ENCODE data around the gene MLLT6. TPM values are rescaled to one million over a fixed set of nuclear protein-coding genes. Genes with fewer than 3 reads are reported as not detected.
A peak's percentile ranks its signal among the peaks of the same experiment; 100 is the strongest.

Gene MLLT6
- total and polyA plus RNA-seq, 2 of the 13 experiments (the other 11 are each of a cell fraction or from before 2014, with no cell fraction given), result 50.7 to 69.5 TPM

DNA sequence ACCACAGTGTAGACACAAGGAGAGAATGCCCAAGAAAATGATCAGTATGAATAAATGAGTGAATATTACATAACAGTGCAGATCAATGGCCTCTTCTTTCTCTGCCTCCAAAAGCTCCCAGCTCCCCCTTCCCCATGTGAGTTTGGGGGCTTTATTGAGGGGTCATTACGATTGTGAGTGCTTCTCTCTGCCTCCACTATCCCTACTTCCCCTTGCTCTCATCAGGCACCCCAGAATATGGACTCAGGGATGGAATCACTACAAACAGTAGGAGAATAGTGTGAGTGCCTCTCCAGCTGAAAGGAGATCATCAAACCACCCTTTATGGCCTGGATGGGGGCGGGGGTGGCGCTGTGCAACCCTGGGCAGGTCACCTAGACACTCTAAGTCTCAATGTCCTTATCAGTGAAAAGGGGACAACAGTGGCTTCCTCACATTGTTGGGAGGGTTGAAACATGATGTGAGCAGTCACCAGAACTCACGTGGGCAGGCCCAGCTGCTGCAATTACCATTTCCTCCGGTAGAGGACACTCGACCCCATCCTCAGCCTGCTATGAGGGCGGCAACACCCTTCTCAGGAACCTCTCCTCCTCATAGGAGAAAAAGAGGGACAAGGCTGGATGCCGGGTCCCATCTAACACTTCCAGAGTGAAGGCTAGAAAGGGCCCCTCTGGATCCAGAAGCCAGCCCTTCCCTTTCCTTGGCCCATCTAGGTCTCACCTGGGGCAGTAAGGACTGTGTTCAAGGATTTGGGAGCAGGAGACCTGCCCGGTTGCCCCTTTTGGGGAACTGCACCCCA lies 28.2 kb upstream of the MLLT6 start (continued):
- TF ChIP-seq ZNF749 (CRISPR knock-in tag; IDR thresholded peaks at IDR 0.05; ENCODE audit: borderline replicate concordance) (no peak), FOSL1 (CRISPR knock-in tag; IDR thresholded peaks at IDR 0.05; ENCODE audit: borderline replicate concordance) (no peak), RFX5 (IDR thresholded peaks at IDR 0.05; ENCODE audit: low read depth, low read length) (no peak), POGZ (CRISPR knock-in tag; IDR thresholded peaks at IDR 0.05) (peak; percentile 56; the same call in 1 of the 2 replicates), ZBTB3 (CRISPR knock-in tag; IDR thresholded peaks at IDR 0.05; ENCODE audit: borderline replicate concordance, low read depth) (no peak), GATAD1 (CRISPR knock-in tag; IDR thresholded peaks at IDR 0.05) (peak; percentile 64; the same call in 1 of the 2 replicates), ZNF616 (CRISPR knock-in tag; IDR thresholded peaks at IDR 0.05; ENCODE audit: low read depth) (no peak), ZNF329 (CRISPR knock-in tag; IDR thresholded peaks at IDR 0.05; ENCODE audit: low read depth) (no peak), KMT2A (CRISPR knock-in tag; IDR thresholded peaks at IDR 0.05) (0 out of 2 replicates have a peak, but pooled peaks have one; percentile 26), ZNF484 (CRISPR knock-in tag; IDR thresholded peaks at IDR 0.05; ENCODE audit: borderline replicate concordance, low read depth) (no peak), HNF4G (IDR thresholded peaks at IDR 0.05; ENCODE audit: borderline replicate concordance, low read depth, low read length) (no peak), HNF4G (CRISPR knock-in tag; IDR thresholded peaks at IDR 0.05; ENCODE audit: borderline replicate concordance, low read depth) (no peak), PHF5A (CRISPR knock-in tag; IDR thresholded peaks at IDR 0.05; ENCODE audit: low read depth, unreplicated experiment) (peak; percentile 79), KMT2B (CRISPR knock-in tag; IDR thresholded peaks at IDR 0.05) (peak; percentile 53; the same call in 1 of the 2 replicates), HOXD1 (CRISPR knock-in tag; IDR thresholded peaks at IDR 0.05) (no peak), ZSCAN9 (CRISPR knock-in tag; IDR thresholded peaks at IDR 0.05; ENCODE audit: borderline replicate concordance) (peak; percentile 87; the same call in 1 of the 2 replicates), ZNF564 (CRISPR knock-in tag; IDR thresholded peaks at IDR 0.05) (no peak), POLR2G (IDR thresholded peaks at IDR 0.05; ENCODE audit: low read depth, low read length) (no peak)
- TF ChIP-seq, protein P1, sequence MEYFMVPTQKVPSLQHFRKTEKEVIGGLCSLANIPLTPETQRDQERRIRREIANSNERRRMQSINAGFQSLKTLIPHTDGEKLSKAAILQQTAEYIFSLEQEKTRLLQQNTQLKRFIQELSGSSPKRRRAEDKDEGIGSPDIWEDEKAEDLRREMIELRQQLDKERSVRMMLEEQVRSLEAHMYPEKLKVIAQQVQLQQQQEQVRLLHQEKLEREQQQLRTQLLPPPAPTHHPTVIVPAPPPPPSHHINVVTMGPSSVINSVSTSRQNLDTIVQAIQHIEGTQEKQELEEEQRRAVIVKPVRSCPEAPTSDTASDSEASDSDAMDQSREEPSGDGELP (IDR thresholded peaks at IDR 0.05; ENCODE audit: borderline replicate concordance, low read depth), result peak; percentile 82; the same call in 1 of the 2 replicates
- TF ChIP-seq, protein P2, sequence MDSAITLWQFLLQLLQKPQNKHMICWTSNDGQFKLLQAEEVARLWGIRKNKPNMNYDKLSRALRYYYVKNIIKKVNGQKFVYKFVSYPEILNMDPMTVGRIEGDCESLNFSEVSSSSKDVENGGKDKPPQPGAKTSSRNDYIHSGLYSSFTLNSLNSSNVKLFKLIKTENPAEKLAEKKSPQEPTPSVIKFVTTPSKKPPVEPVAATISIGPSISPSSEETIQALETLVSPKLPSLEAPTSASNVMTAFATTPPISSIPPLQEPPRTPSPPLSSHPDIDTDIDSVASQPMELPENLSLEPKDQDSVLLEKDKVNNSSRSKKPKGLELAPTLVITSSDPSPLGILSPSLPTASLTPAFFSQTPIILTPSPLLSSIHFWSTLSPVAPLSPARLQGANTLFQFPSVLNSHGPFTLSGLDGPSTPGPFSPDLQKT (CRISPR knock-in tag; IDR thresholded peaks at IDR 0.05; ENCODE audit: borderline replicate concordance), result no peak
- TF ChIP-seq, protein P3, sequence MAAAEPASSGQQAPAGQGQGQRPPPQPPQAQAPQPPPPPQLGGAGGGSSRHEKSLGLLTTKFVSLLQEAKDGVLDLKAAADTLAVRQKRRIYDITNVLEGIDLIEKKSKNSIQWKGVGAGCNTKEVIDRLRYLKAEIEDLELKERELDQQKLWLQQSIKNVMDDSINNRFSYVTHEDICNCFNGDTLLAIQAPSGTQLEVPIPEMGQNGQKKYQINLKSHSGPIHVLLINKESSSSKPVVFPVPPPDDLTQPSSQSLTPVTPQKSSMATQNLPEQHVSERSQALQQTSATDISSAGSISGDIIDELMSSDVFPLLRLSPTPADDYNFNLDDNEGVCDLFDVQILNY (CRISPR knock-in tag; conservative IDR thresholded peaks at IDR 0.05), result no peak
- TF ChIP-seq, protein P4, sequence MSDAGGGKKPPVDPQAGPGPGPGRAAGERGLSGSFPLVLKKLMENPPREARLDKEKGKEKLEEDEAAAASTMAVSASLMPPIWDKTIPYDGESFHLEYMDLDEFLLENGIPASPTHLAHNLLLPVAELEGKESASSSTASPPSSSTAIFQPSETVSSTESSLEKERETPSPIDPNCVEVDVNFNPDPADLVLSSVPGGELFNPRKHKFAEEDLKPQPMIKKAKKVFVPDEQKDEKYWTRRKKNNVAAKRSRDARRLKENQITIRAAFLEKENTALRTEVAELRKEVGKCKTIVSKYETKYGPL (CRISPR knock-in tag; IDR thresholded peaks at IDR 0.05), result 0 out of 2 replicates have a peak, but pooled peaks have one; percentile 21
- TF ChIP-seq, protein P5, sequence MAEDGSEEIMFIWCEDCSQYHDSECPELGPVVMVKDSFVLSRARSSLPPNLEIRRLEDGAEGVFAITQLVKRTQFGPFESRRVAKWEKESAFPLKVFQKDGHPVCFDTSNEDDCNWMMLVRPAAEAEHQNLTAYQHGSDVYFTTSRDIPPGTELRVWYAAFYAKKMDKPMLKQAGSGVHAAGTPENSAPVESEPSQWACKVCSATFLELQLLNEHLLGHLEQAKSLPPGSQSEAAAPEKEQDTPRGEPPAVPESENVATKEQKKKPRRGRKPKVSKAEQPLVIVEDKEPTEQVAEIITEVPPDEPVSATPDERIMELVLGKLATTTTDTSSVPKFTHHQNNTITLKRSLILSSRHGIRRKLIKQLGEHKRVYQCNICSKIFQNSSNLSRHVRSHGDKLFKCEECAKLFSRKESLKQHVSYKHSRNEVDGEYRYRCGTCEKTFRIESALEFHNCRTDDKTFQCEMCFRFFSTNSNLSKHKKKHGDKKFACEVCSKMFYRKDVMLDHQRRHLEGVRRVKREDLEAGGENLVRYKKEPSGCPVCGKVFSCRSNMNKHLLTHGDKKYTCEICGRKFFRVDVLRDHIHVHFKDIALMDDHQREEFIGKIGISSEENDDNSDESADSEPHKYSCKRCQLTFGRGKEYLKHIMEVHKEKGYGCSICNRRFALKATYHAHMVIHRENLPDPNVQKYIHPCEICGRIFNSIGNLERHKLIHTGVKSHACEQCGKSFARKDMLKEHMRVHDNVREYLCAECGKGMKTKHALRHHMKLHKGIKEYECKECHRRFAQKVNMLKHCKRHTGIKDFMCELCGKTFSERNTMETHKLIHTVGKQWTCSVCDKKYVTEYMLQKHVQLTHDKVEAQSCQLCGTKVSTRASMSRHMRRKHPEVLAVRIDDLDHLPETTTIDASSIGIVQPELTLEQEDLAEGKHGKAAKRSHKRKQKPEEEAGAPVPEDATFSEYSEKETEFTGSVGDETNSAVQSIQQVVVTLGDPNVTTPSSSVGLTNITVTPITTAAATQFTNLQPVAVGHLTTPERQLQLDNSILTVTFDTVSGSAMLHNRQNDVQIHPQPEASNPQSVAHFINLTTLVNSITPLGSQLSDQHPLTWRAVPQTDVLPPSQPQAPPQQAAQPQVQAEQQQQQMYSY (CRISPR knock-in tag; IDR thresholded peaks at IDR 0.05), result no peak

Measured in HepG2 (cell line).